GM15510 (cell line): Measurements from ENCODE around the gene LEMD1.

Source experiments
- POLR2A ChIP-seq: IDR thresholded peaks from 3 replicates; pipeline ENCODE4 v1.6.1; 2011; ENCODE audit warnings: borderline replicate concordance; ENCODE audit not compliant: insufficient read length; ENCODE audit errors: extremely low read depth

Gene LEMD1

DNA sequence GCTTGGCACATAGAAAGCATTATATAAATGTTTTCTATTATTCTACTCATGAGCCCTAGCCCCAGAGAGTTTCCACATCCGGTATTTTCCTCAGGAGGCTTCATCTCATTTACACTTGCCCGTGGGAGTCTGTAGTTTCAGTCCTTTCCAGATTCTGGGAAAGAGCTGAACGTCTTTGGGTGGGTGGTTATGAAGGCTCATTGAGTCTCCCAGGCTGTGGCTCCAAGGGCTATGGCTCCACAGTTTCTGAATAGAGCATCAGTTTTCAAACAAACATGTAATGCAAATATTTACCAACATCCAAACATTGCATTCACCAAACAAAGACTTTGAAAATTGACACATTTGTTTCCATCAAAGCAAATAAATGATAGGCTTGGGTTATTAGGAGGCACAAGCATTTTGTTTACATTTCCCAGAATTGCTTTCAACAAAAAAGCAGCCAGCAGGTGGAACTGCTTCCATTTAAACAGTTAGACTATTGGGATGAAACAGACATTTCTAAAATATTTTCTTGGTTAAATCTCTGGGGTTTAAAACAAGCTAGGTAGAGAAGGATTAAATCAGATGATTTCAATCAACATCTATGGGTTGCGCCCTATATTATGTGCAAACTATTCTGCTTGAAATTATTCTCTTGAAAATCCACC is 1.3 kb upstream of the LEMD1 start:
- TF ChIP-seq POLR2A, result no peak

DNA sequence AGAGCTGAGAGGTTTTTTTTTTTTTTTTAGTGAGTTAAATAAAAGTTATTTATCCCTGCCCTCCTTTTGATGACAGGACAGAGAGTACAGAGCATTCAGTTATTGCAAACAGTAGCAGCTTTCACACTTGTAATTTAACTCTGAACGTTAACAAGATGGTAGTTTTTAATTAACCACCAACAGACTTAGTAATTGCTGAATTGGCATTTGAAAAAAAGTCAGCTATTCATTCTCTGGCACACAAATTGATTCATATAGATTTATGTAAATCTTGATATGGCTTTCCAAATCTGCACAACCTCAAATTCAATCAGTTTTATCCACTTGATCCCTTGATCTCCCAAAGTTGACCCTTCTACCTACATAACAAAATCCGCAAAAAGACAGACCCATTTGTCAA is 918 bp downstream of the LEMD1 start:
- TF ChIP-seq POLR2A, result no peak

DNA sequence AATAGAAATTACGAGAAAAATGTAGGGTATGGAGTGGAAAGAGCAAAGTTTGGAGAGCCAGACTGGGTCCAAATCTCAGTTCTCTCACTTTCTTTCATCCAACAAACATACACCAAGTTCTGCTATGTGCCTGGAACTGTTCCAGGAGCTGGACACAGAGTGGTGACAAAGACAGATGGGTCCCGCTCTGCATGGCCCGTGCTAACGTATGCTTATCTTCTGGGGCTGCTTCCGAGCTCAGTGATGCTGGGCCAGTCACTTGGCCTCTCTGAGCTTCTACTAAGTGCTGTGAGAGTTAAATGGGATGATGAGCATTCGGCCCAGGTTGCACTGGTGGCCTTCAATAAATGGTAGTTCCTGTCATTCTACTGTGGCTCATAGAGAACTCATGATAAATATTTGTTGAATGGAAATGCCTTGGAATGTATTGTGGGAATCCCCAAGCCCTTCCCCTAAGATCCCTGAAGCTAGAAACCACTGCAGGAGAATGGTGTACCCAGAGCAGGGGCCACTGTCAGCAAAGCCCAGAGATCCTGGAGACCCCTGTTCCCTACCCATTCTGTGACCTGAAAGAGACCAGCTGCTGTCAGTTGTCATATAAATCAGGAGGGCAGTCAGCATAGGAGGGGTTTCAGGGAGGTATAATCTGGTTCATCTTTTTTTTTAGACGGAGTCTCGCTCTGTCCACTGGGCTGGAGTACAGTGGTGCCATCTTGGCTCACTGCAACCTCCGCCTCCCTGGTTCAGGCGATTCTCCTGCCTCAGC is 3.8 kb downstream of the LEMD1 start:
- TF ChIP-seq POLR2A, result no peak

DNA sequence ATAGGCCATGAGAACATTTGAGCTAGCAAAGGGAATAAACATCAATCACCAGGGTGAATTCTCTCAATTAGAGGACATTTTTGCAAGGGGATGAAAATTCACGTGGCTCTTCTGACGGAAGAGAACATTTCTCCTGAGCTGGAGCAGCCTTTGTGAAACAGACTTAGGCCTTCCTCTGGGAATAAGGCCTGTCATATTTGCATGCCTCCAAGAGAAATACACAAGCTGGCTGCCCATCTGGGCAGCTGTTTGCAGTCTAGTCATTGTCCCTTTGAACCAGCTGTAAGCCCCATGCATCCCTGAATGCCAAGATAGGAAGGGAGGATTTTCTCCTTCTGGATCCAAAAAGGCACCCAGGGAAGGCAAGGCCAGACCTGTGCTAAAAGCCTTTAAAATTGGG is 5.5 kb downstream of the LEMD1 start:
- no peak for TF ChIP-seq POLR2A

DNA sequence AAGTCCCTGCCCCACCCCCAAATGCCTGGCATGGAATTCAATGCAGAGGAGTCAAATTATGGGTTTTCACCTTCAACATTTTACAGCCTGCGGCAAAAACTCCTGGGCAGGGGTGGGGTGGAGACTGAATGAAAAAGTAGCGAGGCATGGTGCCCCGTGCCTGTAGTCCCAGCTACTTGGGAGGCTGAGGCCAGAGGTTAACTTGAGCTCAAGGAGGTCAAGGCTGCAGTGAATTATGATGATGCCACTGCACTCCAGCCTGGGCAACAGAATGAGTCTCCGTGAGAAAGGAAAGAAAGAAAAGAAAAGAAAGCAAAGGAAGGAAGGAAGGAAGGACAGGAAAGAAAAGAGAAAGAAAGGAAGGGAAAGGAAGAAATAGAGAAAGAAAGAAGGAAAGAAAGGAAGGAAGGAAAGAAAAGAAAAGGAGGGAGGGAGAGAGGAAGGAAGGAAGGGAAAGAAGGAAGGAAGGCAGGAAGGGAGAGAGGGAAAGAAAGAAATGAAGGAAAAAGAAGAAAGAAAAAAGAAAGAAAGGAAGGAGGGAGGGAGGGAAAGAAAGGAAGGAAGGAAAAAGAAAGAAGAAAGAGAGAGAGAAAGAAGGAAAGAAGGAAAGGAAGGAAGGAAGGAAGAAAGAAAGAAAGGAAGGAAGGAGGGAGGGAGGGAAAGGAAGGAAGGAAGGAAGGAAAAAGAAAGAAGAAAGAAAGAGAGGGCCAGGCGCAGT is 11.1 kb downstream of the LEMD1 start:
- TF ChIP-seq POLR2A, result no peak

DNA sequence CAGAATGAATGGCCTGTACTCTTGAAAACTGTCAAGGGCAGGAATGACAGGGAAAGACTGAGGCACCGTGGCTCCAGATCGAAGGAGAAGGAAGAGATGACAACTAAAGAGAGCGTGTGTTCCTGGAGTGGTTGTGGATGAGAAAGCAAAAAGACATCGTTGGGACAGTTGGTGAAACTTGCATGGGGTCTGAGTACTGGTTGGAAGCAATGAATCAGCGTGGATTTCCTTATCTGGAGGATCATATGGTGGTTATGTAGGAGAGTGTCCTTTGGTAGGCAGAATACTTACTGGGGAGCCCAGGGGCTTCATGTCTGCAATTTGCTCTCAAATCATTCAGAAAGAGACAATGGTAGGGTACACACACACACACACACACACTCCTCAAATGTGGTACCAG is 13.9 kb downstream of the LEMD1 start:
- TF ChIP-seq POLR2A, result no peak

DNA sequence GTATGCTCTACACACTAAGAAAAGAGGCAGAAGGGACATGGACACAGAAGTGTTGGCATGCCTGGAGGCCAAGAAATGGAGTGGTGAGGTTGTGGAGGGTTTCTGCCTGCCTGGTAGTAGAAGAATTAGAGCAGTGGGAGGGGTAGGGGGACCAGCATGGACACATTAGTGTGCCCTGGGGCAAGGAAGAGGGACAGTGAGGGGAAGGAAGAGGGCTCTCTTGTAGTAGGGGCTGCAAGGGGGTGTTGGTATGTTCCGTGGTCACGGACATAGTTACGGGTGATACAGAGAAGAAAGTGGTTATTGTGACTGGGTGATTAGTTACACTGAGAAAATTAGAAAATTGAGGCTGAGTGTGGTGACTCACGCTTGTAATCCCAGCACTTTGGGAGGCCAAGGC is 23.3 kb downstream of the LEMD1 start:
- no peak for TF ChIP-seq POLR2A

DNA sequence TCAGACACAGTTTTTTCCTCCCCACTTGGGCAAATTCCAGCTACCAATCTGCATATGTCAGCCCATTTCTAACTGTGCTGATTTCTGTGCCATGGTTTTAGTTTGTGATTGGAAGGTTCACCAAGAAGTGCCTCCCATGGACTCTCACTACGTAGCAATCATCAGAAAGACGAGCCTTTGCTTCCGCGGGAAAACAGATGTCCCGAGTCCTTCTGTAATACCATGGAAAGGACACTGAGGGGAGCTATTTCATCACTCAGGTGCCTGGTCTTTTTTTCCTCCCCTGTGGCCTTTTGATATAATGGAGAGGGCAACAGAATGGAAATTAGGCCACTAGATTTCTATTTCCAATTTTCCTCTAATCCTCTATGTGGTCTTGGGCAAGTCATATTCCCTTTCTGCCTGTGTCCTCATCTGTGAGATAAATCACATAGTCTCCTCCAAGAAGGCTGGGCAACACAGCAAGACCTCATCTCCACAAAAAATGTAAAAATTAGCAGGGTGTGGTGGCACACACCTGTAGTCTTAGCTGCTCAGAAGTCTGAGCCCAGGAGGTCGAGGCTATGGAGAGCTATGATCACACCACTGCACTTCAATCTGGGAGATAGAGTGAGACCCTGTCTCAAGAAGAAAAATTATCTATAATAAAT is 24.8 kb downstream of the LEMD1 start:
- no peak for TF ChIP-seq POLR2A

DNA sequence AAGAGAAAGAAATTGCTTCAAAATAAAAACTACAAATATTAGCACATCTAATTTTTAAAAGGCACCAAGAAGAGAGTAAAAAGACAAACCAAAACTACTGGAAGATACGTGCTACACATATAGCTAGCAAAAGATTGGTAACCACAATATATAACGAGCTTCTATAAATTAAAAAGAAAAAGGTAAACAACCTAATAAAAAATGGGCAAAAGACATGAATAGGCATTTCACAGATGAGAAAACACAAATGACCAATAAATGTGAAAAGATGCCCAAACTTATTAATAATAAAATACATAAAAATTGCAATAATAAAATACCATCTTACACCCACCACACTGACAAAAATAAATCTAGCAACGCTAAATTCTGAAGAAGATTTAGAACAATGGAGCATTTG is 26.2 kb downstream of the LEMD1 start:
- TF ChIP-seq POLR2A, result no peak

DNA sequence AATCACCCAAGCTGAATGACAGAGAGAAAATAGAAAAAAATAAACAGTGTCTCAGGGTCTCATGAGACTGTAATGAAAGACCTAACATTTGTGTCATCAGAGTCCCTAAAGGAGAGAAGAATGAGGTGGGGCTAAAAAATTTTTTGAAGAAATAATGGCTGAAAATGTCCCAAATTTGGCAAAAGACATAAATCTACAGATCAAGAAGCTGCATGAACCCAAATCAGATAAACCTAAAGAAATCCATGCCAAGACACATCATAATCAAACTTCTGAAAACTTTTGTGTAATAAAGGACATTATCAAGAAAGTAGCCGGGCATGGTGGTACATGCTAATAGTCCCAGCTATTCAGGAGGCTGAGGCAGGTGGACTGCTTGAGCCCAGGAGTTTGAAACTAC is 29.2 kb downstream of the LEMD1 start:
- TF ChIP-seq POLR2A, result no peak

DNA sequence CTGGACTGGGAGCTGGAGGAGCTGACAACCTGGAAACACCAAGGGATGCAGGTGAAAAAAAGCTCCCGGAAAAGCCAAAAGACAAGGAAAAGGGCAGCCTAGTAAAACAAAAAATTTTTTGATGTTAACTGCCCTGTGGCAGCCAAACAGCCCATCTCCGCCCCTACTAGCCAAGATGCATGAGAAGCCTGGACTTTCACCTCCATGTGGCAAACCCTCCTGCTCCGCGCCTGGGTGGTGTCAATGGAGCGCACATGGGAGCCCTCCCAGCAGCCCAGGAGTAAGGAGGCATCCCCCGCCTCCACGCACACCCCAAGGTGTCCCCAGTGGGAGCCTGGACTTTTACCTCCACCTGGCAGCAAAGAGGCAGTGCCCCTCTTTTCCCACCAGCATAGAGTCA is 30.5 kb downstream of the LEMD1 start:
- TF ChIP-seq POLR2A, result no peak

DNA sequence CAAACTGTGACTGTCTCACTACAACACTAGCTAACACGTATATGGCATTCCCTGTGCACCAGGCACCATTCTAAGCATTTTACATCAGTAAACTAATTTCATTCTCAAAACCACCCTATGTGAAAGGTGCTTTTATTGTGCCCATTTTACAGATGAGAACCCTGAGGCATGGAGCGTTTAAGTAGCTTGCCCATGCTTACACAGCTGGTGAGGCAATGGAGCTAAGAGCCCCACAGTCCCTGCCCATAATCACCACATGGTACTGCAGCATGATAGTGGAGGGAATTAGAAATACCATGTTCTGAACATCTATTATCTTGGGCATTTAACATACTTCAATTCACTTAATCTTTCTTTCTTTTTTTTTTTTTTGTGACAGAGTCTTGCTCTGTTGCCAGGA is 34.0 kb downstream of the LEMD1 start:
- no peak for TF ChIP-seq POLR2A

DNA sequence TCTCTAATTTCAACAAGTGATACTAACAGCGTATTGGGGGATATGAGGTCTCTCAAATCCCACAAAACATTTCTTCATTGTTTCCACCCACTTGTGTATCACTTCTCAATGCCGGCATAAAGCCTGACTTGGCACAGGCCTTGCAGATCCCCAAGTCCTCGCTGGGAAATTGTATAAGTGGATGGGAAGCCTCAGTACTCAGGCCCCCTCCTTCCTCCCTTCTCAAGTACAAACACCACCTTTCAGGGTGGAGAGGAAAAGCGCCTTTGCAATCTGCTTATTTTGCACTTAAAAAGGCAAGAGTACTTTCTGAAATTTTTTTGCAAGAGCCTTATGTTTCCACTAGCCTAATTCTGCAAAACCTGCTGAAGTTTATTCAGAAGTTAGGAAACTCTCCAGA is 39.3 kb downstream of the LEMD1 start:
- no peak for TF ChIP-seq POLR2A

DNA sequence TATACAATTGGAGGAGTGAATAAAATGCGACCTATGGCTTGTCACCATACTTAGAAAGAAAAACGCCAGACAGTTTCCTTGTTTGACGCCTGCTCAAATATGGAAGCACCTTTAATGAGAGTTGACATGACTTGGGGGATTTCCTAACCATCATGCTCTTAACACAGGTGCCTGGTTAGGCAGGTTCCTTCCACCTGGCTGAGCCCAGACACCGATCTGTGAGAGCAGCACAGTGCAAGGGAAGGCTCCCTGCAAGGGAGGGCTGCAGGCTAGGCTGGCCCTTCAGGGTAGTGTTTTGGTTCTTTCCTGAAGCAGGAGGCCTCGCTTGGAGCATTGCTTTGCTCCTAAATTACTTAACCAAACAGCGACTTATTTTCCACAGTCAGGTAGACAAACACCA is 40.6 kb downstream of the LEMD1 start:
- TF ChIP-seq POLR2A, result no peak

DNA sequence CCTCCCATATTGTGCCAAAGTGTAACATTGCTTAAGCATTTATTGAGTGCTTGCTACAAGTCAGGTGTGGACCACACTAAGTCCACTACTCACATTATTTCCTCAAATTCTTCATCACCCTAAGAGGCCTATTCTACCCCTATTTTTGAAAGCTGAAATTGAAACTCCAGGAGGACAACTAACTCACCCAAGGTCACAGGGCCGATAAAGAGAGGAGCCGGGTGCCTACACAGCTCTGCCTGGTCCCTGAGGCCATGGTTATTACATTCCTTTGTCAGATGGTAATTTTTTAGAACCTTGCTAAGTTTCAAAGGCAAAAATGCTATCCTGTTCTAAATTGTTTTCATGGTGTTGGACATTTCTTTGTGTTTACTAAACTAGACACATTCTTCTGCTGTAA is 41.0 kb downstream of the LEMD1 start:
- TF ChIP-seq POLR2A, result no peak
